Stimulated activated CD4-positive, alpha-beta T cell treated with anti-CD3 and anti-CD28 coated beads, Interleukin-15, amount 100 ng/mL, for 24 hours (primary cell): Measurements from ENCODE around the gene RCBTB2.
"Not testable (repeated sequence)": the region's sequence is repeated elsewhere in the genome, so short reads cannot be mapped to it uniquely, and the experiment has no call there.

Experiments
- DNase-seq: peaks from one replicate; pipeline ENCODE4 v3.0.0-alpha.2; 2020

Gene RCBTB2

DNA sequence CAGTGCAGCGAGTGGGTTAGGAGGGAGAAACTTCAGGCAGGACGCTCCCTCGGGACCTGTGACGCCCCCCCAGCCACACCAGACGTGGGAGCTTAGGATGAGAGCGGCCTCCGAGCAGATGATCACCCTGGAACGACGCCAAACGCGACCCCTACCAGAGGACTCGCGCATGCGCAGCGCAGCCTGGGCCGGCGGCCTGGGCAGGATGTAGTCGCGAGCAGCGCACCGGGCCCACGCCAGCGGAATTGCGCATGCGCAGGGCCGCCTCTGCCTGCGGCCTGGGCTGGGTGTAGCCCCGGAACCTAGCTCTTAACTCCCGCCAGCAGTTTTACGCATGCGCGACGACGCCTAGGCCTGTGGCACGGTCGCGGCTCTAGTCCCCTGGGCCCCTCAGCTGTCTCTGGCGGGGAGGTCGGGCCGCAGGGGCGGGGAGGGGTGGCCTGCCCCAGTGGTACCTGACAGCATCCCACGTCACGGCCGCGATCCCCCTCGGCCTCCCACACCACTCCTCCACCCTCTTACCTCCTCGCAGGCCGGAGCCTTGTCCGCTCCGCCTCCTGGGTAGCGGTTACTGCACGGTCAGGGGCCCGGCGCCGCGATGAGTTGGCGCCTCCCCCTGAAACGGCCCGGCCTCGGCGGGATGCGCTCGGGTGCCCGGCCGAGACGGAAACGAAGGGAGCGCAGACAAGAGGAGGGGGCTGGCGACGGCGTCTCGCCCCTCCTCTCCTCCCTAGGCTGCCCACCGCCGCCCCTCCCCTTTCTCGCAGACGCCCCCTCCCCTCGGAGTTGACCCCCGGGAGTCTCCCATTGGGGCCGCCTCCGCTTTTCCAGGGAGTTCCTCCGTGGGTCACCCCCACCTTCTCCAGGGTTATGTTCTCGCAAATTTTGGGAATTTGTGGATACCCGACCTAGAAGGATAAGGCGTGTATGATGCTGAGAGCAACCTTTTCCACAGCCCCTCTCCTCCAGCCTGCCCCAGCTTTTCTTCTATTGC lies at the start of gene RCBTB2:
RCBTB2 (minus strand) TSS at position 575 of the 994 bp plus-strand sequence. CDS start 11,141 bp downstream, outside the sequence.
- DNase-seq = peak; percentile 99

DNA sequence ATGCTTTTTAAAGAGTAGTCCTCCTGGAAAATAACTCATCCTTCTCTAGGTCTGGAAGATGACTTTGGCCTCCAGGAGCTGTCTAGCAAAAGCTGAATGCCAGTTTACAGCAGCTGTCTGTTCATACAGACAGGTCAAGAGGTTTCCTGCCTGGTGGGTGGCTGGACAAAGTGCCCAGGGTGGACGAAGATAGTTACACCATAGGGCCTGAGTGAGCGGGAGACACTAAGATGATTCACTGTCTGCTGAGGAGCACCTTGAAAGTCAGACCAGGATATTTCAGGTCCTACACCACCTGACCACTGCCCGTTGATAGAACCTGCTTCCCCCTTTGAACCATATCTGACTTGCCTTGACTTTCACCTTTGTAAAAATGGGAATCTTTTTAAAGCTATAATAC lies 49.2 kb upstream of the RCBTB2 start:
- no peak for DNase-seq

DNA sequence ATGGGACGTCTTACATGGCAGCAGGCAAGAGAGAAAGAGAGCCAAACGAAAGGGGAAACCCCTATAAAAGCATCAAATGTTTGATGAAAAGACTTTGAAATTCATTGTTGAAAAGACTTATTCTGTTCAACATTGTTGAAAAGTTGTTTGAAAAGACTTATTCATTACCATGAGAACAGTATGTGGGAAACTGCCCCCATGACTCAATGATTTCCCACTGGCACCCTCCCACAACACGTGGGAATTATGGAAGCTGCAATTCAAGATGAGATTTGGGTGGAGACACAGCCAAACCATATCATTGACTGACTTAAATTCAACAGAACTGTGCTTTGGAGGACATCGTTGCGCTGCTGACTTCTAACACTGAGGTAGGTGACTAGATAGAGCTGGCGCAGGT lies 48.0 kb upstream of the RCBTB2 start:
- no peak for DNase-seq

DNA sequence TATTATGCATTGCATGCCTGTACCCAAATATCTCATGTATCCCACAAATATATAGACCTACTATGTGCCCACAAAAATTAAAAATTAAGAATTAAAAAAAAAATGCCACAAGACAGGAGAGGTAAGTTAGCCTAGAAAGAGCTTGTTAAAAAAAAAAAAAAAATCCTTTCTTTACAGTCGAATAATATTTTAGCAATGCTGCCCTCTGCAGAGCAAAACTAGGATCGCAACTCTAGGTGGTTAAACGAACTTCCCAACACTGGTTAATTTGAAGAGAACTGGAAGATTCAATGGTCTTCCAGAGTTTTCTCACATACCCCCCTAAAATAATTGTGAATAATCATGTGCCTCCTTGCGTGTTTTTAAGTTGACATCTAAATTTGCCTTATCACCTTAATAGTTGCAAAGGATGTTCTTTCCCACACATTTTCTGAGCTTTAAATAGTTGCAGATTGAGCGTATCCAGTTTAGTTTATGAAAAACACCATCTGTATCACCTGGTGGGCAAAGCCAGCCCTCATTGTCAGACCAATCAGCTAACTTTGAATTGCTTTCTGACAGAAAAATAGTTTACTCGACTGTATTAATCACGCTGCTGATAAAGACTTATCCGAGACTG lies 47.4 kb upstream of the RCBTB2 start:
- DNase-seq = peak; percentile 78

DNA sequence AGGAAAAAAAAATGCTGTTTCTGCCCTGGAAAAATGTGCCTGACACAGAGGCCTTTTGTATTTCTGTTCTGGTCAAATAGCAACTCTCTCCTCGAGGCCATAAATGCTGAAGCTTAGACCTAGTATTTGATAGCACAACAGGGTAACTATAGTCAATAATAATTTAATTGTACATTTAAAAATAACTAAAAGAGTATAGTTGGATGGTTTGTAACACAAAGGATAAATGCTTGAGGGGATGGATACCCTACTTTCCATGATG lies 47.0 kb upstream of the RCBTB2 start:
- DNase-seq = not testable (repeated sequence)

DNA sequence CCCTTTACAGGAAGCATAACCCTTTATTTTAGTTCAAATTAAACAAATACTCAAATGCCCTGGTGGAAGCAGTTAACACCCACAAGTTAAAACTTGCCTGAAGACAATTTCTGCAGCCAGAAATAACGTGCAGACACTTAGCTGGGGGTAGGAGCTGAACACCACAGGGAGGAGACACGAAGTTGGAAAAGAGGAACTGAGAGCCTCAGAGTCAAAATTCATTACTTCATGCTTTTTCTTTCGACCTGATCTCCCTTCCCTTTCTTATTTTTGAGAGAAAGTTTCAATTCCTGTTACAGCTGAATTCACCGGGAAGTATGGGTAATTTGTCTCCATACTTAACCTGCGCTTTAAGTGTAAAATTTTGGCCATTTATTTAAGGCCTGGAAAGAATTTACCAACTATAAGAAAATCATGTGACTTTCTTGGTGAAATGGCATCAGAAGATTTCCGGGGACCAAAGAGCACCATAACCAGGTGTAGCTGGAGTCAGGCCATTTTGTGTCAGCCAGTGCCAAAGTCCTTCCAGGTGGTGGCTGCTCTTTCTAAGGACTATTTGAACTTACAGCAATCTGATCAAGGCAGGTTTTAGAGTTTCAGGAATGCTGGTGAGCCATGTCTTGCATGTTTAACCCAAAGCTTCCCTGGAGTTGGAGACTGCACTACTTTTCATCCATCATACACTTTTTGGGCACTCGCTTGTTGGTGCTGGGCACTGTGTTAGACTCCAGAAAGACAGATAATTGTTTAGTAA lies 46.5 kb upstream of the RCBTB2 start:
- no peak for DNase-seq

DNA sequence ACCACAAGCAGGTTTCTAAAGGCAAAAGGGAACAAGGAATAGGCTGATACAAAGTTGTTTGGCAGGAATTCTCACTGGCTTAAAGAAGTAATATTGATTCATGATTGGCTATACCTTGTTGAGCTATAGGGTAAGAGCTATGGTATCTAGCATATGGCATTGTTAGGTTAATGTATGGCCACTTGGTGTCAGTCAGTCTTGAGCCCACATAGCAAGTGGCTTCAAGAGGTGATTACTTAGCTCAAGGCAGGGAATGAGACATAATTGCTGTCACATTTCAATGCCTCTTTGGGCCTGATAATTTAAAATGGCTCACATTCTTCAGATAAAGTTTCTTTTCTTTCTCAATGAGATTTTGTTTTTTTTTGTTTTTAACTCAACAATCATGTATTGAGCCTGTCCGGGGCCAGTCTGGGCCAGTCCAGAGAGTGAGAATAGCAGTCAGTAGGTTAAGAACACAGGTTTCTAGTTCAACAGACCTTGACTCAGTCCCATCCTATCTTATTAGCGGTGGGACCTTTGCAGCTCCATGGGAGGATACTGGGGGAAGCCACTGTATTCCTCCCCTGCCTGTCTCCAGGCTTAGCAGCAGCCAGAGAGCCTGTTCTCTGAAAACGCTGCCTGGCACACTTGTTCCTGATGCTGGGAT lies 45.8 kb upstream of the RCBTB2 start:
- no peak for DNase-seq

DNA sequence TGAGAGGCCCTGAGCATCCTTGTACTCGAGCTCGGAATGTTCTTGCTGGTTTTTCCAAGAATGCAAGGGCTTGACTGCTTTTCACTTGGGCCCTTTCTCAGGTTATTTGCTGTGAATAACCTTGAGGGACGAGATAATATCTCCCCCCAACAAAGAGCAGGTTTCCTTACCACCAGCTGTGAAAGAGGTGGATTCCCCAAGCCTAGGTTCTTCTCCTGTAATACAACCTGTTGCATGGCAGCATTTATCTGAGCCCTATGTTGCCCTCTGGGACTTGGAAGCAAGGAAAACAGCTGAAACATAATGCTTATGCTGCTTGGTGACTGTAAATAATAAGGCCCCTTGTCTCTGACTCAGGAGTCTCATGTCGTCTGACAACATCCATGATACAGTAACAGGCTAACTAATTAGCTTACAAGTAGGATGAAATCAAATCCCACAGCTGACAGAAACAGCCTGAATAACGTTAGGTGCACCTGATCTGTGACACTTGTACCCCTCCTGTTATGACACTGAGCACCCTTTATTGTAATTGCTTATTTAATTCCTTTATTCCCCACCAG lies 43.6 kb upstream of the RCBTB2 start:
- no peak for DNase-seq

DNA sequence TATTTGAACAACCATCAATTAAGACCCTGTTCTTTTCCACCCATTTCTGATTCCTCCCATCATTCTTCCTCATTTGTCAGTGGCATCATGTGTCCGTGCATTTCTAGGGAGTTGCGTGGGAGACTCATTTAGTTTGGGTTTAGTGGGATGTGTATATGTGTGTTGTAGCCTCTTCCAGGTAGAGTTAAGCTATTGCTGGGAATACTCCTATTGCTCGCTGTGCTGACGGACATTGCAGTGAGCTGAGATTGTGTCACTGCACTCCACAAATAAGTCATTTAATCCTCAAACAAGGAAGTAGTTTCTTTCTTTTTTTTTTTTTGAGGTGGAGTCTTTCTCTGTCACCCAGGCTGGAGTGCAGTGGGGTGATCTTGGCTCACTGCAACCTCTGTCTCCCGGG lies 42.2 kb upstream of the RCBTB2 start:
- no peak for DNase-seq

DNA sequence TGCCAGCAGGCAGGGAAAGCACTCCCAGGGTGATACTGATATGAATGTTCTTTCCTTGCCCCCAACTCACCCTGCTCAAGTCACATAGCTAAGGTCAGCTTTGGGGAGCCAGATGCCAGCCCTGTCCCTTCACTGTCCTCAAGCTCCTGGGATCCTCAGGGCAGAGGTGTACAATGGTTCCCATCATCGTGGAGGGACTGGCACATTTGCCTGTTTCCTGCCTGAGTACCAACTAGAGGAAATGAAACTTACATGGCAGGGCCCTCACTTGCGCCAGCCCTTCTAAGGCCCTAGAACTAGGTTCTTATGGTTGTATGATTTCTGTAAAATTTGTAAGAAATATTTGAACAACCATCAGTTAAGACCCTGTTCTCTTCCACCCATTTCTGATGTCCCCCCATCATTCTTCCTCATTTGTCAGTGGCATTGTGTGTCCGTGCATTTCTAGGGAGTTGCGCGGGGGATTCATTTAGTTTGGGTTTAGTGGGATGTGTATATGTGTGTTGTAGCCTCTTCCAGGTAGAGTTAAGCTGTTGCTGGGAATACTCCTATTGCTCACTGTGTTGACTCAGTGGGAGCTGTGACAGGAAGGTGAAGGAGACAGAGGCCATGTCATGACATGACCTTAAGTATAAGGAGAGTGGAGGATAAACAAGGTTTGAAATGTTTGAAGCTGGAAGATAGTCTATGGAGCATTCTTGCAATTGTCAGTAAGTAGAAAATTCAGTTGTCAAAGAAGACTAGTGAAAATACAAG lies 41.3 kb upstream of the RCBTB2 start:
- DNase-seq = no peak

DNA sequence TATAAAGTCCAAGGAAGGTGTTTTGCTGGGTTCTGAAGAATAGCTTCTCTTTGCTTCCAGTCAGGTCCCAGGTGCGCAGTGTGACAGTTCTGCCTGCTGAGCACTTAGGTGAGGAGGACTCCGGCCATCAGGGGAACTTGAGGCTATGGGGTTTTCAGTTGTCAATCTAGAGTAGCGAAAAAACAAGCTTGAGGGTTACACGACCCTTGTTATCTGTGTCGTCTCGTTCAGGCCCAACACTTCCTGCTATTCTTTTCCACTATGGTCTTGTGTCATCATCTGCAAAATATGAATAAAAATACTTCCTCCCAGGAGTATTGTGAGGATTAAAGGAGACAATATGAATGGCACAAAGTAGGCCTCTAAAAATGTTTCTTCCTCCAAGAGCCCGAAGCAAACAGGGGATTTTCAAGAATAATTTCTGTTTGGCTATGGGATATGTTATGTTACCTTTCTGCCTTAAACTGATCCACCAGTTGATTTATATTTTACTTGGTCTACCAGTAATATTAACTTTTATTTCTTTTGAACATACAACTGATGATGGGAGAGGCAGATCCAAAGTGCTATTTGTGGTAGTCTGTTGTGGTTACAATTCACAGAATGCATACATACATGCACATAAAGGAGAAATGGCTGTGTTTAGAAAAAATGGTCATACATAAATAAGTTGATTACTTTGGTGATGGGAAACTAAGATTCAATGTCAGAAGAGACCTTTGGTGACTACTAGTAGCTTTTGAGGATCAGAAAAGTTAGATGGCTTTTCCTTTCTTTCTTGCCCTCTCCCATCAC lies 40.5 kb upstream of the RCBTB2 start:
- DNase-seq = no peak

DNA sequence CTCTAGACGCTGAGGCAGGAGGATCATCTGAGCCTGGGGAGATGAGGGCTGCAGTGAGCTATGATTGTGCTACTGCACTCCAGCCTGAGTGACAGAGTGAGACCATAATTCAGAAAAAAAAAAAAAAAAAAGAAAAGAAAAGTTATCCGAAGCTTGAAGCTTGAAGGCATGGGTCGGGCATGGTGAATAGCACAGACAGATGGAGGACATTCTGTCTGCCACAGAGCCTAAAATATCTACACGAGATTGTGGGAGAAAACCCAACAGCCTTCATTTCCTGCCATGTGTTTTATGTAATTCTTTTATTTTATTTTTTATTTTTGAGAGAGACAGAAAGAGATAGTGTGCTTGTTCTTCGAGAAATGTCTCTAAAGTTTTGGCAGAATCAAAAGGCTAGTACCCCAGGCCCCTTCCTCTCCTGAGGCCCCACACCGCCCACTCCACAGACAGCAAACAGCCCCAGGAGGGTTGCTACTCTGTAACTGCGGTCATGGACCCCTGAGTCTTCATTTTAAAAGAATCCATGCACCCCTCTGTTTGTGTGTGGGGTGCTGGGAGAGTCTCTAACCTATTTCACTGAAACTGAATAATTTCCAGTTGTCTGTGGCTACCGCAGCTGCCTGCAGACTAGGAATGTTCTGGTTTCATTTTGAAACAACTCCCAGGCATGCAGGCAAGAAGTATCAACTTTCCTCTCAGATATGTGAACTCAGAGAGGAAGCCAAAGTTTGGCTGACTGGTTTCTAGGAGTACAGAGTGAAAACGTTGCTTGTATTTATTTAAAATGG lies 38.4 kb upstream of the RCBTB2 start:
- DNase-seq = no peak

DNA sequence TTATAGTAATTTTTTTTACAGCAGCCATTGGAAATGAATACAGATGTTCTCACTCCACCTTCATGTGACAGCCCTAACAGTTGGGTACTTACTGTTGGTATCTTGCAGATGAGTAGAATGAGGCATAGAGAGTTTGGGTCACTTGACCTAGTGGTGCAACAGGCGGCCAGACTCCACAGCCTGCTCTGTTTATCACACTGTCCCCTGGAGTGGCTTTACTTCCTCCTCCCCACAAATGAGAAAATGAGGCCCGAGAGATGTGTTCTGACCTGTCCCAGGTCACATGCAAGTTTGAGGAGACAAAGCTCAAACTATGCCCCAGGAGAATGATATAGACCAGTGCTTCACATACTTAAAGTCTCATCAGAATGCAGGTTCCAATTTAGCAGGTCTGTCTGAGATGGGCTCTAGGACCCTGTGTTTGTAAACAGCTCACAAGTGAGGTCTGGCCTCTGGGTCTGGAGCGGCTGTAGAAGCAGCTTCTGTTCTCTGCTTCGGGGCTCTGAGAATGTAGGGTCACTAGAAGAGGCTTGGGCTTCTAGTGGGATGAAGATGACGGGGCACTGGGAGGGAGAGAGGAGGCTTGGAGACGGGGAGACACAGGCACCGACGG lies 37.4 kb upstream of the RCBTB2 start:
- no peak for DNase-seq

DNA sequence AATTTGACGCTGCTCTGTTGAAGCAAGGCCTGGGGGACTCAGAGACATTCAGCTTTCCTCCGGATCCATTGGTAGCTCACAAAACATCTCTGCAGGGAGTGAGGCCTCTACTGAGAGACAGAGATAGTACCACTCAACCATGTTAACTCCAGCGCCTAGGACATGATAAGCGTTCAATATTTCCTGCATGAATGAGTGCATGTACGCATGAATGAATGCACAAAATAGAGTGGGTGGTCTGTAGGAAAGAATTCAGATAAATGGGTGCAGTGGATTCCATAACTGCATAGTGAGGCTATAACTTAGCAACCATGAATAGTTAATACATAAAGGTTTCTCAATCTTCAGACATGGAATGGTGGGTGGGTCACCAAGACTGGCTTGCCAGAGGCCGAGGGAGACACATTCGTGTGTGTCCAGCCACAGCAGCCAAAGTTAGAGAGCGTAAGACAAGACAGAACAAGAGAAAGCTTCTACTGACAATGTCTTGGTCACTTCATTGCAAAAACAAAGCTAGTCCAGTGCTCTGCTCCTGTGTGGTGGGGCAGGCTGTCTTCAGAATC lies 36.3 kb upstream of the RCBTB2 start:
- DNase-seq = no peak

DNA sequence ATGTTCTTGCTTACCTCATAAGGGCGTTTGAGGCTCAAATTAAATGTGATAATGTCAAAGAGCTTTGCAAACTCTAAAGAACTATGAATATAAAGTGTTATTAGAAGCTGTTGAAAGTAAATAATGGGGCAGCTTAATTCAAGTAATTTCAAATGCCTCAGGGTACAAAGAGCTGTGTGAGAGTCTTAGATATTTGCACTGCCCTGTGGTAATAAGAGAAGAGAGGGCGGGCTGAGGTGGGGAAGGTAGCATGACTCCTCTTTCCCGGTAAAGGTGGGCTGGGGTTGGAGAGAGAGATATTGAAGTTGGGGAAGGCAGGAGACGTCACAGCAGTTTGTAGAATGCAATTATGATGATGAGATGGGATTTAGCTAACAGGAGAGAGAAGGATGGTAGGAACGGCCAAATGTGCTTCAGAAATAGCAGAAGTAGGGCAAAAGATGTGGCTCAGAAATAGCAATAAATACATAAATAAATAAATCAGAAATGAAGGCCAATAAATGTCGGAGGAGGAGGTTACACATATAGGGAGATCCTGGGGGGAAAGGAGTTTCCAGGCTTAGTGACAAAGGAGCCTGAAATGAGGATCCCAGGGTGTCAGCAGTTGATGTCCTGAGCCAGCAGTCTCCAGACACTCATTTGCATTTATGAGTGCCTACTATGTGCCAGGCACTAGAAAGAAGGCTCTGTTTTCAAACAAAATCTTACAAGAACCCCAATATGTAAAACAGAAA lies 35.7 kb upstream of the RCBTB2 start:
- no peak for DNase-seq

DNA sequence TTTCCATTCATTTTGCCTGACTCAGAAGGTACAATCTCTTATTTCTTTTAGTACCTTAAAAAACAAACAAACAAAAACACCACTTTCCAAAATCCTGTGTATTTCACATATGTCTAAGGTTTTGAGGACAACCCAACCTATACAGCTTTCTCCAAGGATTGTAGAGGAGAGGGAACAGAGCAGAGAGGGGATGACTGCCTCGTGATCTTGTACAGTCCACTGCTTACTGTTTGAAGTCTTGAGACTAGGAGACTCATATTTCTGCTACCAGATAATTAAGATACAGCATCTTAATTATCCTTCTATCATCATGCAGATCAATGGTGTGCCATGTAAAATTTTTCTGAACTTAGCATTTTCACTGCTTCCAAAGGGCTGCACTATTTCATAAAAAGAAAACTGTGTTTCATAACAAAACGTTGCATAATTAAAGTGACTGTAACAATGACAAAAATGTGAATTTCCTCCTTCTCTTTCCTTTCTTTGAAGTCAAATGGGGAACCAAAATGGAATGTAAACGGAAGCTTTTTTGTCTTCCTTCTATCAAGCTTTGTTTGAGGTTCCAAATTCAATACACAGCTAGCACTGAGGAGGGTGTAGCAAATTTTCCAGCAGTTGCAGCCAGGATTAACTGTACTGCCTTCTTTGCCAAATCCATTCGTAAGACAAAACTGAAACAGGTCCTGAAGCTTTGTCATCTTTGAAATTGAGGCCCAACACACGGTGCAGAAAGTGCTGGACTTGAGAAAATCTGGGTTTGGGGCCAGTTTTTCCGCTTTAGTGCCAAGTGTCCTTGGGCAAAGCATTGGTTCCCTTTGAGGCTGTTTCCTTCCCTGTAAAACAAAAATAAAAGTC lies 34.9 kb upstream of the RCBTB2 start:
- no peak for DNase-seq

DNA sequence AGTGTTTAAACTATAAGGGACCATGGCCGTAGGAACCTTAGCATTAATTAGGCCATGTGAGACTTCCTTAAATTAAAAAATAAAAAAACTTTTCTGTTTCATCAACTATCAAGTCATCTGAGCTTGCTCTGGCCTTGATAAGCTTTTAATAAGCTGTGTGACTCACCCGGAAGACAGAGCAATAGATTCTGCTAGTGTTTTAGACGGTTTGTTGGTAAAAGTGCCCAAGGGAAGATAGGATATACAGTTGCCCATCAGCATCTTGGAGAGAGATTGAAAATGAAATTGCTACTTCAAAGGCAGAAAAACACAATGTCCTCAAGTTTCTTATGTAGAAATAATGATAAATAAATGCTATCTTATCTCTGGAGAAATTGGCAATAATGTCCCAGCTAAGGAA lies 31.2 kb upstream of the RCBTB2 start:
- DNase-seq = no peak

DNA sequence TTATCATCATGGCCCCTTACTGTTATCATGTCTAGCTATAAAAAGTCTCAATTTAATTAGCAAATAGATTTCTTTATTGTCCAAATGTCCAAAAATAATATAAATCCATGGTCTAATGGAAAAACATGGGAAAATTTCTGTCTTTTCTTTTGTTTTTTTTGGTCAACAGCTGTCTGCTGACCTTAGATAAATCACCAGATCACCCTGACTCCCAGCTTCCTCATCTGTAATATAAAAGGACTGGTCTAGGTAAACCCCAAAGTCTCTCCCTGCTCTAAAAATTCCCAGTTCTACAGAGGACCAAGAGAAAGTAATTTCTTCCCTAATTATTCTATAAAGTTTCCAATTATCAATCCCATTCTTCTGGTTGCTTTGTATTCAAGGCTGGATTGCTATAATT lies 30.7 kb upstream of the RCBTB2 start:
- no peak for DNase-seq
